ENCODE data around the gene HOXC12. TPM values are rescaled to one million over a fixed set of nuclear protein-coding genes. Genes with fewer than 3 reads are reported as not detected.
A peak's percentile ranks its signal among the peaks of the same experiment; 100 is the strongest.

HOXC12 gene
- total RNA-seq, 6 experiments from 2014 or later: not detected

DNA sequence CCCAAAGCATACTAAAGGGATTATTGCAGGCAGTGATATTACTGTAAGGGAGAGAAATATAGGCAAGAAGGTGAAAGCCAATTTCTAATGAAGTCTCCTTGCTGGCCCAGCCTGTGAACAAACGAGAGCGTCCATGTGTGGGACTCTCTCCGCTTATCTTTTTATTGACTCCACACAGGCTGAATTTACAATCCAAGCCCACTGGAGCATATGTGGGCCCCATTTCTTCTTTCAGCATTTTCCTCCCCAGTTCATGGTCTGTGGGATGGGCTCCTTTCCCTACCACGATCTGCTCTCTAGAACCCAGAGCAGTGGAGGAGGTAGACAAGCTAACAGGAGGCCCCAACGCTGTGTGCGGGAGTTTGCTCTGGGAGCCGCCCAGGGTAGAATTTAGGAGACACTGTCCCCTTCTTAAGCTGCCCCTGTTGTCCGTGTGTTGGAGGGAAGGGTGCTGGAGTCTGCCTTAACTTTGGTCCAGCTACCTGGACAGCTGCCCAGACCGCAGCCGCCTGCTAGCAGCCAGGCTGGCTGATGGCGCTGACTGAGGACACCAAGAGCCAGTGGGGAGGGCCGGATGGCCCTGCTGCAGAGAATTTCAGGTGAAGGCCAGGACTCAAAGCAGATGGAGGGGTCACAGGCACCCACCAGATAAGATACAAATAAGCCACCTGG lies 15.0 kb downstream of the HOXC12 start:
- Mint-ChIP-seq H3K36me3 (ENCODE audit: low read depth) (no peaks in the 10 kb centered on the region), H3K27me3 (ENCODE audit: insufficient read depth) (peaks cover 74% of the 10 kb centered on the region), H3K9me3 (no peaks in the 10 kb centered on the region), H3K4me1 (ENCODE audit: low read depth) (peaks cover 19% of the 10 kb centered on the region), H3K27ac (no peak overlapping the region), H3K4me3 (no peak overlapping the region)
- DNase-seq: no peak
- TF ChIP-seq, protein P1, sequence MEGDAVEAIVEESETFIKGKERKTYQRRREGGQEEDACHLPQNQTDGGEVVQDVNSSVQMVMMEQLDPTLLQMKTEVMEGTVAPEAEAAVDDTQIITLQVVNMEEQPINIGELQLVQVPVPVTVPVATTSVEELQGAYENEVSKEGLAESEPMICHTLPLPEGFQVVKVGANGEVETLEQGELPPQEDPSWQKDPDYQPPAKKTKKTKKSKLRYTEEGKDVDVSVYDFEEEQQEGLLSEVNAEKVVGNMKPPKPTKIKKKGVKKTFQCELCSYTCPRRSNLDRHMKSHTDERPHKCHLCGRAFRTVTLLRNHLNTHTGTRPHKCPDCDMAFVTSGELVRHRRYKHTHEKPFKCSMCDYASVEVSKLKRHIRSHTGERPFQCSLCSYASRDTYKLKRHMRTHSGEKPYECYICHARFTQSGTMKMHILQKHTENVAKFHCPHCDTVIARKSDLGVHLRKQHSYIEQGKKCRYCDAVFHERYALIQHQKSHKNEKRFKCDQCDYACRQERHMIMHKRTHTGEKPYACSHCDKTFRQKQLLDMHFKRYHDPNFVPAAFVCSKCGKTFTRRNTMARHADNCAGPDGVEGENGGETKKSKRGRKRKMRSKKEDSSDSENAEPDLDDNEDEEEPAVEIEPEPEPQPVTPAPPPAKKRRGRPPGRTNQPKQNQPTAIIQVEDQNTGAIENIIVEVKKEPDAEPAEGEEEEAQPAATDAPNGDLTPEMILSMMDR (IDR thresholded peaks at IDR 0.05): no peak

DNA sequence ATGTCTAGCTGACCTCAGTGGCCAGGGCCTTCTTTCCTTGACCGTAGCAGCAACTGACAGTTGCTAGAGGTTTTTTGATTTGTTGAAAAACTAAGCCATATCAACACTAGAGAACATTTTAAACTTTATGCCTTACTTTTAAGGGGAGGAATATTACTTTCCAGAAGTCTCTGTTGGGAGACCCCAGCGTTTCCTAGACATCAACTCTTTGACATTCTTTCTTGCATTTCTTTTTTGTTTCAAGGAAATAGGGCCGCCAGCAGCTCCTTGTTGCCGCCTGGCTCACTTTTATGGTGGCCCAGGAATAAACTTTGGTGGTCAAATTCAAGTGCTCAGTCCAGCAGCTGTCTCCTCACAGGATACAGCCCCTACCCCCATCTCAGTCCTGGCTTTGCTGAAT lies 15.7 kb downstream of the HOXC12 start:
- no peak overlapping the region for H3K4me3 Mint-ChIP-seq
- H3K36me3 Mint-ChIP-seq (ENCODE audit: low read depth): no peaks in the 10 kb centered on the region
- peaks cover 71% of the 10 kb centered on the region for H3K27me3 Mint-ChIP-seq (ENCODE audit: insufficient read depth)
- no peak for DNase-seq
- TF ChIP-seq, protein P1 (IDR thresholded peaks at IDR 0.05): no peak
- no peaks in the 10 kb centered on the region for H3K9me3 Mint-ChIP-seq
- no peak overlapping the region for H3K27ac Mint-ChIP-seq
- peaks cover 15% of the 10 kb centered on the region for H3K4me1 Mint-ChIP-seq (ENCODE audit: low read depth)

DNA sequence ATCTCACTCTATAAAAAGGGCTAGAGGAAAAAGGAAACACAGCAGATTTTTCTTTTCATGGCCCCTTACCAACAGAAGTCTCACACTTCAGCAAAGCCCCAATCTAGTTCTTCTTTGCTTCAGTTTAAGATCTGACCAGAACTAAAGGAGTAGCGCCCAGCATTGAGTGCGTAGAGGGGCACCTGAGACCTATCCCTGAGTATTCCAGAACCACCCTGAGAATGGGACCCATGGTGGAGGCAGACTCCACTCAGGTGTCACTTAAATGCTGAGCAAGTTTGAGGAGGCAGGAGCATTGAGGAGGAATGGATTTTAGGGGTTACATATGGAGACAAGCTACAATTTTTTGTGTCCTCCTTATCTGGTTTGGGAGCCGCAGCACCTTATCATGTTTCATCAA lies 16.4 kb downstream of the HOXC12 start:
- no peak overlapping the region for H3K4me3 Mint-ChIP-seq

DNA sequence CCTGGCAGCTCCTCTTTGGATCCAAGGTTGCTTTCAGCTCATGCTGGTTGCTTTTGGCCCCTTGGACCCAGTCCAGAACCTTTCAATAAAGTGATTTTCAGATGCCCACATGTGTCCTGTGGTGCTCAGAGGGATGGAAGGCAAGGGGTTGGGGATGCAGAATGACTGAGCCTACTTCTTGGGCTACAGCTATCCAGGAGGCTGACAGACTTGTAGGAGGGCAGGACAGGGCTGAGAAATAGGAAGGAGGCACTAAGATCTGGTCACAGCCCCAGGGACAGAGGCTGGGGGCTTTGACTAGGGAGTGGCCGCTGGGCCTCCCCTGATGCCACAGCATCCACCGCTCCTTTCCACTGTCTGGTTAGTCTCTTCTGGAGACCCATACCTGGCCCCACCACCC lies 17.0 kb downstream of the HOXC12 start:
- H3K4me3 Mint-ChIP-seq: no peak overlapping the region
- no peak overlapping the region for H3K27ac Mint-ChIP-seq
- H3K4me1 Mint-ChIP-seq (ENCODE audit: low read depth): peaks cover 5% of the 10 kb centered on the region; the same call in 1 of the 2 replicates
- no peaks in the 10 kb centered on the region for H3K9me3 Mint-ChIP-seq
- TF ChIP-seq, protein P1 (IDR thresholded peaks at IDR 0.05): no peak
- H3K36me3 Mint-ChIP-seq (ENCODE audit: low read depth): no peaks in the 10 kb centered on the region
- peaks cover 67% of the 10 kb centered on the region for H3K27me3 Mint-ChIP-seq (ENCODE audit: insufficient read depth)
- DNase-seq: no peak

More for the DNA sequence above, 16.4 kb downstream of the HOXC12 start:
- Mint-ChIP-seq H3K9me3 (no peaks in the 10 kb centered on the region), H3K27me3 (ENCODE audit: insufficient read depth) (peaks cover 69% of the 10 kb centered on the region), H3K4me1 (ENCODE audit: low read depth) (peaks cover 10% of the 10 kb centered on the region; the same call in 1 of the 2 replicates), H3K27ac (no peak overlapping the region), H3K36me3 (ENCODE audit: low read depth) (no peaks in the 10 kb centered on the region)
- no peak for DNase-seq
- TF ChIP-seq, protein P1 (IDR thresholded peaks at IDR 0.05): no peak

DNA sequence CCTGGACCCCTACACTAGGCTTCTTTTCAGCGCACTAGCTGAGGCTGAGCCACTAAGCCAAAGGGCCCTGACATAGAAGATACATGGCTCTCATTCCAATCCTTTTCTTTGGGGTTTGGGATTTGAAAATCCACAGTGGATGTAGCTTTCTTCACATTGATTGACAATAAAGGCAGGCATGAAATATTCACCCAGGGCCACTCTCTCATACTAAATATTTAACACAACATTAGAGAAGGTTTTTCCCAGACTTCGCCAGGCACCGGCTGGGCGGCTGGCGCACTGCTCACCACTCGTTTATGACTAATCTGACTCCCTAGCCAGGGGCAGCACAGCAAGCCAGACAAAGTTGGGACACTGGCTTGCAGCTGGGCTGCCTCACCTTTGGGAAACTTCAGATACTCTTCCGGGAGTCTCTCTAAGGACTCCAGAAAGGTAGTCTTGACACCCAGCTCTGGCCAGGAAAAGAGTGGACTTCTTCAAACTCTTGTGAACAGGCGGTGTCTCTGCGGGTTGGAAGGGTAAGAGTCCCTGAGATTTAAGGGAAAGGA lies 17.5 kb downstream of the HOXC12 start:
- H3K36me3 Mint-ChIP-seq (ENCODE audit: low read depth): no peaks in the 10 kb centered on the region

More for the DNA sequence above, 17.5 kb downstream of the HOXC12 start:
- H3K4me3 Mint-ChIP-seq: peak overlapping the region; percentile 85; the same call in 1 of the 2 replicates
- TF ChIP-seq, protein P1 (IDR thresholded peaks at IDR 0.05): no peak
- no peaks in the 10 kb centered on the region for H3K9me3 Mint-ChIP-seq
- no peak overlapping the region for H3K27ac Mint-ChIP-seq
- H3K27me3 Mint-ChIP-seq (ENCODE audit: insufficient read depth): peaks cover 65% of the 10 kb centered on the region
- no peak for DNase-seq
- H3K4me1 Mint-ChIP-seq (ENCODE audit: low read depth): peaks cover 5% of the 10 kb centered on the region; the same call in 1 of the 2 replicates

All from HFFc6 (cell line).